GM12878 (cell line): Measurements from ENCODE around the gene ABCC4.

Source experiments
- CTCF ChIP-seq, 3 experiments: IDR thresholded peaks in 2 of 3; conservative IDR thresholded peaks in 1 of 3; 2 replicates each; pipeline ENCODE4 v1.5.1; 2011; ENCODE audit warnings: low read depth in 3 of 3, low read length in 3 of 3, mild to moderate bottlenecking in 3 of 3, control low read depth in 2 of 3, moderate library complexity in 2 of 3, inconsistent platforms in 1 of 3, mixed read lengths in 1 of 3; ENCODE audit not compliant: control insufficient read depth in 2 of 3, insufficient read depth in 1 of 3; ENCODE audit errors: extremely low read depth in 1 of 3
- SMARCA5 ChIP-seq: fragments of 450-650 bp; IDR thresholded peaks from 2 replicates; pipeline ENCODE4 v1.6.1; 2017; ENCODE audit warnings: mild to moderate bottlenecking
- SMC3 ChIP-seq: IDR thresholded peaks from 2 replicates; pipeline ENCODE4 v1.6.1; 2011; ENCODE audit warnings: low read length, improper control_type of control experiment, borderline replicate concordance
- STAT1 ChIP-seq: fragments of 450-650 bp; conservative IDR thresholded peaks from 2 replicates; pipeline ENCODE4 v1.6.1; 2014; ENCODE audit warnings: antibody characterized with exemption, mild to moderate bottlenecking
- TAF1 ChIP-seq: IDR thresholded peaks from 2 replicates; pipeline ENCODE4 v1.6.1; 2011; ENCODE audit warnings: mild to moderate bottlenecking, low read depth, low read length, borderline replicate concordance
- ZNF274 ChIP-seq: IDR thresholded peaks from one replicate; pipeline ENCODE4 v1.8.0; 2011; ENCODE audit not compliant: insufficient read length, insufficient read depth

DNA sequence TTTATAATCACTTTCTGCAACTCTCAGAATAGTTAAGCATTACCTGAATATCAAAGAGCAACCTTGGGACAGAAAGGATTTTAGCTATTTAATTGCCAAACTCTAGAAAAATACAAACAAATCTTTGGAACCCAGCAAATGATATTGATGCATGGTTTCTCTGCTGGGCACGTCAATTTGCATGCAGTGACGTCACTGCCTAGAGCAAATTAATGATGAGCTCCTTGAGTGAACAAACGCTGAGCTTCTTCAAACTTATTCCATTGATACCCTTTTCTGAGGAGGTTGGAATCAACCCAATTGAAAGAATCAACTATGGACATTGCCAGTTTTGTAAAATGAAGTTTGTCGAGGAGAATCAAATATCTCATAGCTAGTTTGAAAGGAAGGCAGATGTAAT is 329.0 kb downstream of the ABCC4 start:
- TF ChIP-seq STAT1 (no peak), CTCF (IDR thresholded peaks at IDR 0.05 in 2 of 3, conservative IDR thresholded peaks at IDR 0.05 in 1 of 3; ENCODE audit: control insufficient read depth in 2 of 3, extremely low read depth in 1 of 3, insufficient read depth in 1 of 3, low read depth in 3 of 3, low read length in 3 of 3) (no peak), TAF1 (no peak), SMARCA5 (no peak), SMC3 (no peak), ZNF274 (no peak)
